Endothelial cell of umbilical vein (primary cell): ENCODE results near the gene C12orf57. TPM values are rescaled to one million over a fixed set of nuclear protein-coding genes. Genes with fewer than 3 reads are reported as not detected.

Experiments used
- BruUV-seq: library from RNA; stranded (reverse); fragments of 400-500 nt; replicated peaks from 2 replicates; lab custom pipeline; 2021; lab: Mats Ljungman, UMichigan
- CTCF ChIA-PET: fragments of 300-600, 350-600 bp; sonication (Branson Sonifier 250); formaldehyde crosslinking; loops from one replicate; lab custom pipeline; 2021; ENCODE audit warnings: antibody characterized with exemption, inconsistent platforms; lab: Charles Lee
- POLR2A ChIA-PET: fragments of 300-600, 350-600 bp; sonication (Branson Sonifier 250); formaldehyde crosslinking; loops from one replicate; lab custom pipeline; 2021; ENCODE audit warnings: antibody characterized with exemption, inconsistent platforms; lab: Charles Lee
- DNase-seq: peaks from one replicate; pipeline ENCODE4 v3.0.0-alpha.2; 2011; ENCODE audit warnings: low read depth, low spot score
- FAIRE-seq: peaks from 2 replicates; lab custom pipeline; 2011; peaks lifted over from hg19 to GRCh38; lab: Jason Lieb, UNC
- H2AFZ ChIP-seq: 2 replicates; pipeline ENCODE4 v1.6.0; 2012; ENCODE audit warnings: low read depth, low read length, control low read depth, inconsistent platforms
- H3K27ac ChIP-seq: 2 replicates; pipeline ENCODE4 v1.5.1; 2011; ENCODE audit warnings: low read depth, mild to moderate bottlenecking, control low read depth, low read length, moderate library complexity; ENCODE audit not compliant: insufficient read depth
- H3K27me3 ChIP-seq, 2 experiments: 2 replicates each; pipeline versions ENCODE4 v1.6.0 to v1.6.1; 2011; ENCODE audit warnings: low read length in 2 of 2, mixed read lengths in 1 of 2; ENCODE audit not compliant: control insufficient read depth in 2 of 2, insufficient read depth in 2 of 2
- H3K36me3 ChIP-seq, 2 experiments: 2 replicates in 1 of 2; 3 replicates in 1 of 2; pipeline ENCODE4 v1.5.1; 2011; ENCODE audit warnings: low read length in 2 of 2, mild to moderate bottlenecking in 1 of 2, moderate library complexity in 1 of 2; ENCODE audit not compliant: control insufficient read depth in 2 of 2, insufficient read depth in 2 of 2; ENCODE audit errors: extremely low read depth in 1 of 2
- H3K4me1 ChIP-seq: 3 replicates; pipeline ENCODE4 v1.5.1; 2011; ENCODE audit warnings: mild to moderate bottlenecking, low read length; ENCODE audit not compliant: control insufficient read depth, insufficient read depth; ENCODE audit errors: extremely low read depth
- H3K4me2 ChIP-seq: 2 replicates; pipeline ENCODE4 v1.6.1; 2011; ENCODE audit warnings: low read length, control low read depth, mixed read lengths; ENCODE audit not compliant: insufficient read depth
- H3K4me3 ChIP-seq, 3 experiments: fragments of 200-600 bp in 1 of 3; sonication (generic), shearing (Covaris generic) in 1 of 3; replicated peaks in 1 of 3; 2 replicates each; pipeline ENCODE4 v1.5.1; 2011 to 2016; ENCODE audit warnings: control low read depth in 3 of 3, low read length in 3 of 3, mild to moderate bottlenecking in 2 of 3, inconsistent platforms in 1 of 3, low read depth in 1 of 3, moderate library complexity in 1 of 3; ENCODE audit not compliant: insufficient read depth in 1 of 3
- H3K79me2 ChIP-seq: 2 replicates; pipeline ENCODE4 v1.6.0; 2012; ENCODE audit warnings: low read length, inconsistent platforms; ENCODE audit not compliant: control insufficient read depth, insufficient read depth
- H3K9ac ChIP-seq: replicated peaks from 2 replicates; pipeline ENCODE3; 2011; ENCODE audit warnings: low read length, control low read depth; ENCODE audit not compliant: insufficient read depth; ENCODE audit errors: extremely low read depth
- H3K9me1 ChIP-seq: replicated peaks from 3 replicates; pipeline ENCODE4 v1.6.0; 2011; ENCODE audit warnings: mild to moderate bottlenecking, low read length; ENCODE audit not compliant: control insufficient read depth, insufficient read depth; ENCODE audit errors: extremely low read depth
- H3K9me3 ChIP-seq: replicated peaks from 2 replicates; pipeline ENCODE4 v1.5.1; 2012; ENCODE audit warnings: low read length, inconsistent platforms; ENCODE audit not compliant: control insufficient read depth, insufficient read depth
- H4K20me1 ChIP-seq: replicated peaks from 2 replicates; pipeline ENCODE3; 2011; ENCODE audit warnings: mild to moderate bottlenecking, low read length; ENCODE audit not compliant: control insufficient read depth, insufficient read depth; ENCODE audit errors: extremely low read depth
- EZH2 ChIP-seq: IDR thresholded peaks from 2 replicates; pipeline ENCODE4 v1.6.1; 2012; ENCODE audit warnings: borderline replicate concordance, low read depth, mild to moderate bottlenecking, moderate library complexity, low read length, inconsistent platforms; ENCODE audit not compliant: severe bottlenecking
- FOS ChIP-seq: IDR thresholded peaks from 2 replicates; pipeline ENCODE4 v1.6.1; 2011; ENCODE audit warnings: mild to moderate bottlenecking, low read length, moderate library complexity, borderline replicate concordance; ENCODE audit not compliant: insufficient read depth
- GATA2 ChIP-seq: IDR thresholded peaks from 2 replicates; pipeline ENCODE4 v1.7.0; 2011; ENCODE audit warnings: low read depth, mild to moderate bottlenecking, moderate library complexity, mixed read lengths, low read length; ENCODE audit not compliant: insufficient read length, insufficient read depth
- JUN ChIP-seq: IDR thresholded peaks from 2 replicates; pipeline ENCODE4 v1.6.1; 2011; ENCODE audit warnings: borderline replicate concordance, low read depth; ENCODE audit not compliant: insufficient read length, insufficient read depth
- MYC ChIP-seq: IDR thresholded peaks from one replicate; pipeline ENCODE4 v1.6.1; 2011; ENCODE audit warnings: mild to moderate bottlenecking, low read depth, low read length
- POLR2A ChIP-seq: IDR thresholded peaks from 2 replicates; pipeline ENCODE4 v1.6.1; 2012; ENCODE audit warnings: low read depth, mild to moderate bottlenecking, control low read depth, low read length
- POLR2AphosphoS5 ChIP-seq: IDR thresholded peaks from 2 replicates; pipeline ENCODE4 v1.6.1; 2012; ENCODE audit warnings: low read depth, mild to moderate bottlenecking, control low read depth, low read length, moderate library complexity; ENCODE audit not compliant: insufficient read depth
- dilution Hi-C: fragments of 300-500 bp; cut with MboI; formaldehyde crosslinking; loops from one replicate; pipeline ENCODE4 v1.15.0; 2019; ENCODE audit warnings: low sequenced_read_pairs; ENCODE audit not compliant: extremely low pct_ligation_motif_present
- intact Hi-C: fragments of 100-400 bp; cut with micrococcal nuclease; formaldehyde crosslinking; loops from one replicate; pipeline ENCODE4 v1.10.0; 2022
- polyA plus RNA-seq, 4 experiments: library from polyadenylated mRNA; depleted of rRNA in 3 of 4; stranded (reverse) in 3 of 4; unstranded in 1 of 4; fragments of >200 nt; gene quantifications; 2 replicates each; pipeline versions ENCODE4 v1.2.1 to v1.2.3, GENCODE V29; 2011 to 2012; ENCODE audit warnings: missing spikeins in 1 of 4
- total RNA-seq: library from RNA; stranded (reverse); gene quantifications from 2 replicates; pipeline ENCODE4 v1.2.3, GENCODE V29; 2021
- TF ChIP-seq, protein P1 (sequence below), 2 donors: IDR thresholded peaks; 1 replicate in 1 of 2; 2 replicates in 1 of 2; pipeline ENCODE4 v1.5.1; 2011; ENCODE audit warnings: low read length in 2 of 2, mild to moderate bottlenecking in 2 of 2, moderate library complexity in 2 of 2, control low read depth in 1 of 2, inconsistent platforms in 1 of 2, low read depth in 1 of 2; ENCODE audit not compliant: insufficient read depth in 1 of 2; ENCODE audit errors: extremely low read depth in 1 of 2
- TF ChIP-seq, protein P2 (sequence below): IDR thresholded peaks from 2 replicates; pipeline ENCODE4 v1.6.1; 2011; ENCODE audit not compliant: insufficient read depth, insufficient read length

C12orf57 gene
- total and polyA plus RNA-seq, 2 donors (not counting 3 experiments of a cell fraction or from before 2014, with no cell fraction given) = 167 to 729 TPM

DNA sequence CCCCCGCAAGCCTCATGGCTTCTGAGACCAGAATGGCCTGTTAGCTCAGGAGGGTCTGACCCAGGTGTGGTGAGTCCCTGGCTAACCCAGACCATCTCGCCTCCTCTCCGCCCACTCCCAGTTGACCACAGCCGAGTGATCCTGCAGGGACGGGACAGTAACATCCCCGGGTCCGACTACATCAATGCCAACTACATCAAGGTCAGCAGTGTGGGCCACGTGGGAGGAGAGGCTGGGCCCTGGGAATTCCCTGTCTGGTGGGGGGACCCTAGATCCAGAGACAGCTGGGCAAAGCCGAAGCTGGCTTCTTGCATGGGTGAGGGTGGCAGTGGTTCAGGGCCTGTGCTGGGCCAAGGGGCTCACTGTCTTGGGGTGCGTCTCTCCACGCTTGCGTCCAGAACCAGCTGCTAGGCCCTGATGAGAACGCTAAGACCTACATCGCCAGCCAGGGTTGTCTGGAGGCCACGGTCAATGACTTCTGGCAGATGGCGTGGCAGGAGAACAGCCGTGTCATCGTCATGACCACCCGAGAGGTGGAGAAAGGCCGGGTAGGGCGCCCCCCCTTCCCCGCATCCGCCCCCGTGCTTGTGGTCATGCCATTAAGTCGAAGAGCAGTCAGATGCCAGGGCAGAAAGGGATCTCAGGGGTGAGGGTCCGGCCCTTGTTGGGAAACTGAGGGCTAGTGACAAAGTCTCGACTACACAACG lies 12.4 kb downstream of the C12orf57 start:
- Histone ChIP-seq H2AFZ (no peak overlapping the region), H3K27ac (no peak overlapping the region), H3K27me3 (no peaks in the 10 kb centered on the region), H3K4me2 (no peak overlapping the region), H3K4me1 (peaks cover 24% of the 10 kb centered on the region), H3K79me2 (no peaks in the 10 kb centered on the region), H3K9me3 (no peaks in the 10 kb centered on the region), H4K20me1 (no peaks in the 10 kb centered on the region), H3K4me3 (no peak overlapping the region), H3K9me1 (no peaks in the 10 kb centered on the region), H3K9ac (no peak overlapping the region), H3K36me3 (no peaks in the 10 kb centered on the region)
- DNase-seq (no peak), FAIRE-seq (no peak)
- TF ChIP-seq POLR2AphosphoS5 (no peak), POLR2A (no peak), MYC (no peak), JUN (no peak), EZH2 (no peak), FOS (no peak), GATA2 (no peak)
- TF ChIP-seq, protein P1, sequence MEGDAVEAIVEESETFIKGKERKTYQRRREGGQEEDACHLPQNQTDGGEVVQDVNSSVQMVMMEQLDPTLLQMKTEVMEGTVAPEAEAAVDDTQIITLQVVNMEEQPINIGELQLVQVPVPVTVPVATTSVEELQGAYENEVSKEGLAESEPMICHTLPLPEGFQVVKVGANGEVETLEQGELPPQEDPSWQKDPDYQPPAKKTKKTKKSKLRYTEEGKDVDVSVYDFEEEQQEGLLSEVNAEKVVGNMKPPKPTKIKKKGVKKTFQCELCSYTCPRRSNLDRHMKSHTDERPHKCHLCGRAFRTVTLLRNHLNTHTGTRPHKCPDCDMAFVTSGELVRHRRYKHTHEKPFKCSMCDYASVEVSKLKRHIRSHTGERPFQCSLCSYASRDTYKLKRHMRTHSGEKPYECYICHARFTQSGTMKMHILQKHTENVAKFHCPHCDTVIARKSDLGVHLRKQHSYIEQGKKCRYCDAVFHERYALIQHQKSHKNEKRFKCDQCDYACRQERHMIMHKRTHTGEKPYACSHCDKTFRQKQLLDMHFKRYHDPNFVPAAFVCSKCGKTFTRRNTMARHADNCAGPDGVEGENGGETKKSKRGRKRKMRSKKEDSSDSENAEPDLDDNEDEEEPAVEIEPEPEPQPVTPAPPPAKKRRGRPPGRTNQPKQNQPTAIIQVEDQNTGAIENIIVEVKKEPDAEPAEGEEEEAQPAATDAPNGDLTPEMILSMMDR (IDR thresholded peaks at IDR 0.05; ENCODE audit: extremely low read depth in 1 of 2, insufficient read depth in 1 of 2, low read depth in 1 of 2, low read length in 2 of 2) = no peak
- TF ChIP-seq, protein P2, sequence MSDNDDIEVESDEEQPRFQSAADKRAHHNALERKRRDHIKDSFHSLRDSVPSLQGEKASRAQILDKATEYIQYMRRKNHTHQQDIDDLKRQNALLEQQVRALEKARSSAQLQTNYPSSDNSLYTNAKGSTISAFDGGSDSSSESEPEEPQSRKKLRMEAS = no peak
- intact Hi-C loops = no loop called here
- dilution Hi-C loops = no loop called here
- ChIA-PET CTCF (interaction anchor here (1.0 to 2.2 kb wide), 3 partner anchors 9 to 12 kb away, joined by 4 to 12 read pairs (median 7); partner anchors contain the start of genes C12orf57 and RNU7-1), POLR2A (no interaction called here)
- no TSS peak for BruUV-seq
